Fibroblast of peridontal ligament (primary cell): ENCODE measurements around the gene LHX6.
A peak's percentile ranks its signal among the peaks of the same experiment; 100 is the strongest.

Source experiments
- DNase-seq: peaks from one replicate; pipeline ENCODE4 v3.0.0-alpha.2; 2010; ENCODE audit errors: extremely low read depth

The LHX6 gene

DNA sequence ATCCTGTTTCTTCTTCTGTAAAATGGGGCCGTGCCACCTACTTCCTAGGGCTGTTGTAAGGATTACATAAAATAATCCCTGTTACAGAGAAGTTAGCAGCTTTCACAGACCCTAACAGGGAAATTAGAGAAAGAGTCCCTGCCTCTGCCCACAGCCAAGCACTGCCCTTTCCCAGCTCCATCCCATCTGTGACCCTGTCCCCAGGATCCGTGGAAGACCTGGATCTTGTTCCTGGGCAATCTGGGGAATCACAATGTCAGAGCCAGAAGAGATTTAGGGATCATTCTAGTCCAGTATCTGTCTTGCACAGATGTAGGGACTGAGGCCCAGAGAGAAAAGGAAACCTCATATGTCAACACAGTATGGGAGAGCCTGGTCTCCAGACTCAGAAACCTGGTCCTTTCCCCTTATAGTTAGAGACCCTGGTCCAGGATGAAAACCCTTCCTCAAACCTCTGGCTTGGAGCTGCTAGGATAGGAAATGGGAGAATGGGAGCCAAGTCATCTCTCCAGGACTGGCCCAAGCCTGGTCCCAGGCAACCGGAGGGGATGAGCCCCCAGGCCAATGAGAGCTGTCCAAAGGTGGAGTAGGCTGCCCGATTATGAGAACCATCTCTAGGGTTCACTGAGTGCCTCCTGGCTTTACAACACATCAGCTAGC lies 12.5 kb downstream of the LHX6 start:
- DNase-seq: no peak

DNA sequence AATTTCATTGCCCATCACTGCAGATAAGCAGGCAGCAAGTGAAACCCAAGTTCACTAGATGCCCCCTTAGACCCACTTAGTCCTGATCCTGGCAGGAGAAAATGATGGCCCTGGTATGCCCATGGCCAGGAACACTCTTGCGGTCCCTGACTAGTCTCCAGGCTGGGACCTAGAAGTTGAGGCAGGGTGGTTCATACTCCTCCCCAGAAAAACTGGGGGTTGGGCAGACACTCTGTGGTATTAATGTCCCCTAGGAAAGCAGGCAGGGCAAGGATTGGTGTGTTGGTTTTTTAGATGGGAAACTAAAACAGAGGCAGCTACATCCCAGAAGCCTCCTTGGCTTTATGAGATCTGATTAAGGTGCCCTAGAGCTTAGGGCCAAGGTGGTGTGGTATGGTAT lies 13.1 kb downstream of the LHX6 start:
- no peak for DNase-seq

DNA sequence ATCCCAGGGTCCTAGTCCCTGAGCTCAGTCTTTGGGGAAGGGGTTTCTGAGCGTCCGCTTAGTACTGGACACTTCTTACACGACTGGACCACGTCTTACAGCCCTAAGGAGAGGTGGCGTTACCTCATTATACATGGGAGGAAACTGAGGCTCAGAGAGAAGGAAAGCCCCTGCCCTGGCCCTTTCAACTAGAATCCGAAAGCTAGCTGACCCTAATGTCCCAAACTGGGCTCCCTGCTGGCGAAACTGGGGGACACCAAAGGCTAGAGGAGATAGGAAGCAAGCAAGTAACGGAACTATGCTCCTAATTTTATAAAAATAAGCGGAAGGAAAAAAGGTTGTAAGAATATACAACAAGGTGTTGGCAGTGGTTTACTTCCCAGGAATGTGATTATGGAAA lies 14.2 kb downstream of the LHX6 start:
- no peak for DNase-seq

DNA sequence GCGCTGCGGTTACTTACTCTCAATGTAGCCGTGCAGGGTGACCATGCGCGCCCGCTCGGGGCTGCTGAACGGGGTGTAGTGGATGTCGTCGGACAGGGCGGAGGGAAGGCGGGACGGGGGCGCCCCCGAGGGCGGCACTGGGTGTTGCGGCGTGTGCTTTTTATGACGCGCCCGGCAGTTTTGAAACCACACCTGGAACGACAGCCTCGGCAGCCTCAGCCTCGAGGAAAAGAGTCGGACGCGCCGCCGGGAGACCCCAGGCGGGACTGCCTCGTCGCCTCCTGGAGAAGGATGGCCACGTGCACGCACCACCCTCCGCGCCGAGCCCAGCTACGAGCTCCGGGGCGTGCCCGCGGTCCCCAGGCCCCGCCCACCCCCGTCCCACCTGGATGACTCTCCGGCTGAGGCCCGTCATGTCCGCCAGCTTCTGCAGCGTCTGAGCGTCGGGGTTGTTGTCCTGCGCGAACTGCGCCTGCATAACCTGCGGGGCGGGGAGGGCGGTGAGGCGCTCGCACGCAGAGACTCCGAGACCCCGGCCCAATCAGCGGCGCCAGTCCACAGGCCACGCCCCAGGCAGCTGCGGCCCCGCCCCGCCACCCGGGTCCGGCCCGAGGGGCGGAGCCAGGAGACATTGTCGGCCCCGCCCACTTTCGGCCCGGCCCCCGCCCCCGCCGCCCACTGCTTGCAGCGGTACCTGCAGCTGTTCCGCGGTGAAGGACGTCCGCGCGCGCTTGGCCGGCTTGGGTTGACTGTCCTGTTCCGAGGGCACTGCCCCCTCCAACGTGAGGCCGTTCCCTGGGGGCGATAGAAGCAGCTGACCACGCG lies 15.0 kb downstream of the LHX6 start:
- no peak for DNase-seq

DNA sequence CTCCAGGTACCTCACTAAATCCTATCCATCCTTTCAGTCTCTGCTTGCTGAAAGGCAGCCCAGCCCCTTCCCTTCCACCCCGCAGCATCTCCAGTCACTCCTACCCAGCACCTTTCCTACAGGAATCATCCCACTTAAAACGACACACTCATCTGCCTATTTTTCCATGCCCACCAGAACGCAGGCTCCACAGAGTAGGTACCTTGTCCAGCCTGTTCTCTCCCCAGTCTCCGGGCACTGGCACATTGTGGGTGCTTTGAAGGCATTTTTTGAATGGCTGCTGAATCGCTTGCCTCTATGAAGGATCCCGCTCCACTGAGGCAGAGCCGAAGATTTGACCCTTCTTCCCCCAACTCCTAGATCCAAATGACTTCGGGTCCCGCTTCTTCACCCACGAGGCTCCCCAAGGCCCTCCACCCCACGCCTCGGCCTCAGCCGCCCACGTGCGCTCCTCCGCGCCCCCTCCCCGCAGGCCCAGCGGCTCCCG lies 15.6 kb downstream of the LHX6 start:
- DNase-seq: no peak

DNA sequence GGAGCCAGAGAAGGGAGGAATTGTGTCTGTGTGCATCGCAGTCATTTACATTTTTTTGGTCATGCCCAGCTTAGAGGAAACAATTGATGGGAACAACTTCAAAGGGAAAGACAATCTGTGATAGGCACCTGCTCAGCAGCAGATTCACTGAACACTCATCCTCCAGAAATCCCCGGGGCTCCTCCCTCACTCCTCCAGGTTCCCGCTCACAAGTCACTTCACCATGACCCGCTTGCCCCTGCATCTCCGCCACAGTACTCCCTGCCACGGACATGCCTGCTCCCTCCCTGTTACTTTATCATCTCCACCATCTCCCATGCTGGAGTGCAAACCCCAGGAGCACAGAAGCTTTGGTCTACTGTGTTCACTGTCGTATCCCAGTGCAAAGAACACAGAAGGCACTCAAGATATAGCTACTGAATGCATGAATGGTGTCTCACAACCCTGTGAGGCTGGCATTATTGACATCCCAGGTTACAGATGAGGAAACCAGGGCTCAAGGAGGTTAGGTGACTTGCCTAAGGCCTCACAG lies 16.2 kb downstream of the LHX6 start:
- DNase-seq: no peak

DNA sequence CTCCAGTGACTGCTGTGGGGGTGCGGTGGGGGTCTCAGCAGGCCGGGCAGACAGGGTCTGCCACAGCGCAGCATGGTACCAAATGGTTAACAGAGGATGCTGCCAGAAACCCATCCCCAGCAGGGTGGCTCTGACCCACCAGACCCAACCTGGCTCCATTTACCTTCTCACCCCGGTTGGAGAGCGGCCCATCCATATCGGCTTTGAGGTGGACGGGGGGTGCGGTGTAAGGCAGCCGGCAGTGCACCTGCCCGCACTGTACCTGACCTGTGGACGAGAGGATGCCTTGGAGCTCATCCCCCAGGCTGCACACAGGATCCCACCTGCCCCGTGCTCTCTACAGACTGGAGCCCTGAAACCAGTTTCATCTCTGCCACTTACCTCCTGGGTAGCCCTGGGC lies 19.3 kb downstream of the LHX6 start:
- no peak for DNase-seq

DNA sequence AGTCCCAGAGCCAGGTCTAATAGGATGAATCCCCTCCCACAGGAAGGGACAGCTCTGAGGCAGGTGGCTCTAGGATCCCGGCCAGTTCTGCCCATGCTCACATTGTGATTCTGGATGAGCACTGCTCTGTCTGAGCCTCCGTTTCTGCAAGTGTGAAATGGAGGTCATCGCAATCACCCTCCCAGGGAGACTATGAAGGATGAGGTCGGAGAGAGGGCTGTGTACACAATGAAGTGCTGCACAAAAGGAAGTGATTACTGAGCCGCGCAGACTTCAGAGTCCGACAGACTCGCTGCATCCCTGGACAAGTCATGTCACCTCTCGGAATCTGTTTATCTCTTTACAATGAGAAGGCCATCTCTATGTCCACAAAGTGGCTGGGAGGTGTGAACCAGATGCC lies 21.7 kb downstream of the LHX6 start:
- DNase-seq: no peak

DNA sequence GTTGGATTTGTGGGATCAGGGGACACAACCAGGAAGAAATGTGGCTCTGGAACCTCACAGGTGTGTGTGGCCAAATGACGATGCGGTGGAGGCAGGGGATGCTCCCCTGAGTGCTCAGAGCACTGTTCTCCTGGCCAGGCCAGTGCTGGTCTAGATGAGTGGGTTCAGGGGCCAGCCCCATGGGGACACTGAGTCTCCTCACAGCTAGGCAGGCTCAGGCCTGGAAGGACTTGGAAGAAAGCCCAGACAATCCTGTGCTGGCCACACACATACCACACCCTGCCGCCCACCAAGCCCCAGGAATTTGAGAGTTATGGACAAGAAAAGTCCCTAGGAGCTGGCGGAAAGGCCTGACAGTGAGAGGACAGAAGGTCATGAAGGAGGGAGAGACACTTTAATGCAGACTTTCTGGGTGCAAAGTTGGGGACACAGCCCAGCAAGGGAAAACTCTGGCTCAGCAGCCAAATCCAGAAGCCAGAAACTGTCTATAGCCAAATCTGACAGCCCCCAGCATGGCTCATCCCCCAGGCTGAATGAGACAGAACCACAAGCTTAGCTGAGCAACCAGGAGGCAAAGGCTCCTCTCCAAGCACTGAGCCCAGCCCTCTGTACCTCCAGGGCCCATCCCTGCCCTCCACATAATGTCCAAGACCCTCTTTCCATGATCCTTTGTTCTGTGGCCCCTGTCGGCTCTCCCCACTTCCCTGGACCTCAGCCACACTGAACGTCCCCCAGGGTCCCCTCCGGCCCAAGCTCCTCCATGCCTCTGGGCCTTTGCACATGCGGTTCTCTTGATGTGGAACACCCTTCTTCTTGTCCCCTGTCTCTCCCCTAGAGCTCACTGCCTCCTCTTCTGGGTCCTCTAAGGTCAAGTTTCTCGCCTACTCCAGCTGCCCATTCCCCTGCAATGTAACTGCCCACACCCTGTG lies 22.4 kb downstream of the LHX6 start:
- peak; percentile 87 for DNase-seq

DNA sequence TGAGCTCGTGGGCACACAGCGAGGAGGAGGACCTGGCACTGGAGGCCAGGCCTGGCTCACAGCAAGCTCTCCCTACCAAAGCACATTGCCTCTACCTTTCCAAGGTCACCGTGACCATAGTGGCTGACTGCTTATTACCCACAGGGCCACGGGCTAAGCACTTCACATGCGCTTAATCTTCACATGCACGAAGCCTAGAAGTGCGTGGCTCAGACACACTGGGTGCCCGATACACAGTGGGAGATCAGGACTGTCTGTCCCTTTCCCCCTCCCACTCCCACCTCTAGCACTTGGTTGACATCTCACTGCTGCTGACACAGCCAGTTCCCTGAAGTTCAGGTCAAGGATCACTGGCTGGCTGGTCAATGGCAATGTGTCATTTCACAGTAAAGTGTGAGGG lies 23.6 kb downstream of the LHX6 start:
- DNase-seq: no peak

DNA sequence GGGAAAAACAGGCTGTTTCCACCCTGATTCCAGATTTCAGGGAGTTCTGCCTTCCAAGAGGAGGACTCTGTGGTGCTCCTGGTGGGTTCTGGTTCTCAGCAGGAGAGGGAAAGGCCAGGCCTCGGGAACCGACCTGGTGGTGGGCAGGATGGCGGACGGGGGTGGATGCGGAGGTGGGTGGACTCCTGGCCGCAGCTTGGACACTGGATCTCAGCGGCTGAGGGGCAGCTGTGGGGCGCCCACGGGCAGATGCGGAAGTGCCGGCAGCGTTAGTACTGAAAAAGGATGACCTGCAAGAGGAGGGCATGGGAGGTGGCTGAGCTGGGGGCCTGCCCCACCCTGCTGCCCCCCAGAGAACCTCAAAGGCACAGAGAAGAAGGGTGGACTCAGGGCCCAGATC lies 24.3 kb downstream of the LHX6 start:
- DNase-seq: no peak

DNA sequence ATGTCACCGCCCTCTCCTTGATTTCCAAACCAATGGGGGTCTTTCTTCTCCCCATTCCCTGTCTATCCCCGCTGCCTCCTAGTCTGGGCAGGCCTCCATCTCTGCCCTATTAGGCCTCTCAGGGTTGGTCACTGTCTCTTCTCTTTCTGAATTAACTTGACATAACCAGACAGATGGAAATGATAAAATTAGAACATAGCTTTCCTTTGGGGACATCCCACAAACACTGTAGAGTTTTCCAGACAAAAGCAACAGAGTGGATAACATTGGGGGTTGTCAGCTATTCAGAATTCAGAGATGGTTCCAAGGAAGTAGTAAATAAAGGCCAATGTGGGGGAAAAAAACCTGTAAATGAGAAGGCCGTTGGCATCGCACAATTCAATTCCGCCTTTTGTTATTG lies 24.7 kb downstream of the LHX6 start:
- DNase-seq: no peak

DNA sequence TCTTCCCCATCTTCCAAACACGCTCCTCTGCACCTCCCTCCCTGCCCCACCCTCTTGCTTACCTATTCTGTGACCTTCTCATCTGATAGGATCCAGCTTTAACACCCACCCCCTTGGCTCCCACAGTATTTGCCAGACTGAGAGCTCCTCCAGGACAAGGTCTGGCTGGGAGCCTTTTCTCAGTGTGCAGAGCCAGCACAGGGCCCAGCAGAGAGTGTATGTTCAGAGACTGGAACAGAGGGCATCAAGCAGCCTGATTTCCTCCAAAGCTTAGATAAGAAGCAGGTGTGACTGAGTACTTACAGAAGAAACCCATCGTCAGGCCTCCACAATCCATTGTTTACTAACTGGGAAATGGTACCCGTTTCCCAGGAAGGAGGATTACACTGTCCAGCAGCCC lies 26.6 kb downstream of the LHX6 start:
- DNase-seq: no peak

DNA sequence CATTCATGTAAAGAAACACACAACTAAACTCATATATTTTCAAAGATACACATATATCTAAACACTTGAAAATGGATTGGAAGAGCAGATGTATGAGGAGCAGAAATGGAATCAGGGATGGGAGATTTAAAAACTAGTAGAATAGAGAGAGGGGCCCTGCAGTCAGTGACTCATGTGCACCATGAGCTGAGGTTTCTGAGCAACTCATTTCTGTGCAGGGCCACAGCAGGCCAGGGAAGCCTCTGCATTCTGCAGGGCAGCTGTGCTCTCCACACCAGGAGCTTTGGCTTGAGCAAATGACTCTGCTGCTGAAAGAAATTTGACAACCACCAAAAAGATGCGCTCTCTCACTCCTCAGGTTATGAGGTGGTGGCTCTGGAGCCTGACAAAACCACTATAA lies 27.1 kb downstream of the LHX6 start:
- peak; percentile 51 for DNase-seq

DNA sequence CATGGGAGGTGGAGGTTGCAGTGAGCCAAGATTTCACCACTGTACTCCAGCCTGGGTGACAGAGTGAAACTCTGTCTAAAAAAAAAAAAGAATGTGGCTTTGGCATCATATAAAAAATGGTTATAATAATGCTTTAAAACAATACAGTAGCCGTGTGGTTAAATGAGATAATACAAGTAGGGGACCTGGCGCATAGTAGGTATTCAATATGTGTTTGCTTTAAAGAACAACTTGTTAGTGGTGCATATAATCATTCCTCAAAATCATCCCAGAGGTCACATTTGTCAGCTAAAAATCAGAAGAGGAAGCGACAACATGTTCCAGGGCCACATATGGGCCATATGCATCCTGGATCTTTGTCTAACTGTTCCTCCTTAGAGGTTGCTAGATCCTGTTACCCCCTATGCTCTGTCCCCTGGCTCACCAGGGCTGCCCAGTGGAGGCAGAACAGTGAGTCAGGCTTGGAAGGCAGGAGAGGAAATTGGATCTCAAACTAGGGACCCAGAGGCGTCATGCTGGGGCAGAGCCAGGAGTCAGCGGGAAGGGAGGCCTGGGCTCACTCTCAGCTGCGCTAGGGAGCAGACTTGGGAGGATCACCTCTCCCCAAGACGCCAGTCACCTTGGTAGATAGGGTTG lies 27.7 kb downstream of the LHX6 start:
- peak; percentile 67 for DNase-seq

DNA sequence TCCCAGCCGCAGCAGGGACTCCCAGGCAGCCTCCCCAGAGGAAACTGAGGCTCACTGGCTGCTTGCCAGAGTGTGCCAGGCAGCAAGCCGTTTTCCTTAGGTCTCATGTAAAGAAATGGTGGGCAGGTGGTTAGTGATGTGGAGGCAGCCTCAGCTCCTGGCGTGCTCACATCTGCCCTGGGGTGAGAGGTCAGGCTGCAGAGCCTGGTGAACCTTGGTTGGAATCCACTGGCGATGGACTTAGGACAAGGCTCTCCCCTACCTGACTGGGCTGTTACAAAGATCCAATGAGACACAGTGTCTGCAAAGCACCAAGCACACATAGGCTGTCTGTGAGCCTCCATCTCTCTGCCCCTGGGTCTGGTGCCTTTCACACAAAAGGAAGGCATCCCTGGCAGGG lies 30.9 kb downstream of the LHX6 start:
- no peak for DNase-seq

DNA sequence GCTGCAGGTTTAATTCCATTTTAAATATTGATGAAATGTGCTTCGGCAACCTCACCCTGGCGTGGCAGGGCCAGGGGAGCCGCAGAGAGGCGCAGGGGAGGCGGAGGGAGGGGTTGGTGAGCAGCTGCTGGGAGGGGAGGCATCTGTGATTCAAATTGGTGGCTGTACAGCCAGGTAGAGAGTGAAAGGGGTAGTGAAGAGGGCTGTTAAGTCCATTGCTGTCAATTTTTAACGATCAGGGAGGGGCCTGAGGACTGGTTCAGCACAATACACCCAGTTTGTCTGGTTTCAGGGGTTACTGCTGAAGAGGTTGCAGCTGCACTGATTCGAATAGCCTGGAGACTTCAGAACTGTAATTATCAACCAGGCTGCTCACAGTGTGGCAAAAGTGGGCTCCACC lies 31.3 kb downstream of the LHX6 start:
- no peak for DNase-seq

DNA sequence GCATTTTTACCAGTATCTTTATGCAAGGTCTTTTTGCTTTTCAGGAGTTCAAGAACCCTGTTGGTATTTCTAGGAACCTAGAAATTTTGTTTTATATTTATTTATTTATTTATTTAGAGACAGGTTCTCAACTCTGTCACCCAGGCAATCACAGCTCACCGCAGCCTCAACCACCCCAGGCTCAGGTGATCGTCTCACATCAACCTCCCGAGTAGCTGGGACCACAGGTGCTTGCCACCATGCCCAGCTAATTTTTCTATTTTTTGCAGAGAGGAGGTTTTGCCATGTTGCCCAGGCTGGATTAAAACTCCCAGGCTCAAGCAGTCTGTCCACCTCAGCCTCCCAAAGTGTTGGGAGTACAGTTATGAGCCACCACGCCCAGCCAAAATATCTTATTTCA lies 32.9 kb downstream of the LHX6 start:
- no peak for DNase-seq

DNA sequence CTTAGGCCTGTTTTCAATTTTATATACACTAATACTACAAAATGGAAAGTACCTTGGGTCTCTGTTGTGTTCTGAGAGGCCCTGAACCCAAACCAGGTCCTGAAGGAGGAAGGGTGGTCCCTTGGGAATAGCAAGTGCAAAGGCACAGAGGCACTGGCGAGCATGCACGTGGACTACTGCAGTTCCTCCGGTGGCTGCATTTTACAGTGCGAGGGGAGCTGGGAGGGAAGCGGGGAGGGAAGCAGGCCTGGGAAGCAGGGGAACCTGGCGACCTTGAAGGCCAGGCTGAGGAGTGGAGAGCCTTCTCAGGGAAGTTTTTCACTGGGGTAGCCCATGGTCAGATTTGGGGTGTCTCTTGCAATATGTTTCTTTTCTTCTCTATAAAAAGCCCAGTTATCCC lies 35.1 kb downstream of the LHX6 start:
- DNase-seq: no peak

DNA sequence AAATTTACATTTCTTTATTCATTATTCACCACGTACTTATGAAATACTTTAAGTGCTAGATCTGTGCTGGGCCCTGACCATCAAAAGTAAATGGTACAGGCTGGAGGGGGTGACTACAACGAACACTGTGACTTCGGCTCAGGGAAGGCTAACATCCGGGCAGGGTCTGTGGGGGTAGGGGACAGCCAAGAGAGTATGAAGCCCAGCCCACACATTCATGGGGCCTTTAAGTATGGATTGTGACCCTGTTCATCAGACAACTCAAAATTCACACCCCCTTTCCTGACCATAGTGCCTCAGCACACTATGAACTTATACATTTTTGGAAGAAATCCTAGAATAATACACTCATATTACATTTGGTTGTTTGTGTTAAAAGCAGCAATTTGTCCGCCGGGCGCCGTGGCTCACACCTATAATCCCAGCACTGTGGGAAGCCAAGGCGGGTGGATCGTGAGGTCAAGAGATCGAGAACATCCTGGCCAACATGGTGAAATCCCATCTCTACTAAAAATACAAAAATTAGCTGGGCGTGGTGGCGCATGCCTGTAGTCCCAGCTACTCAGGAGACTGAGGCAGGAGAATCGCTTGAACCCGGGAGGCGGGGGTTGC lies 35.7 kb downstream of the LHX6 start:
- DNase-seq: no peak

DNA sequence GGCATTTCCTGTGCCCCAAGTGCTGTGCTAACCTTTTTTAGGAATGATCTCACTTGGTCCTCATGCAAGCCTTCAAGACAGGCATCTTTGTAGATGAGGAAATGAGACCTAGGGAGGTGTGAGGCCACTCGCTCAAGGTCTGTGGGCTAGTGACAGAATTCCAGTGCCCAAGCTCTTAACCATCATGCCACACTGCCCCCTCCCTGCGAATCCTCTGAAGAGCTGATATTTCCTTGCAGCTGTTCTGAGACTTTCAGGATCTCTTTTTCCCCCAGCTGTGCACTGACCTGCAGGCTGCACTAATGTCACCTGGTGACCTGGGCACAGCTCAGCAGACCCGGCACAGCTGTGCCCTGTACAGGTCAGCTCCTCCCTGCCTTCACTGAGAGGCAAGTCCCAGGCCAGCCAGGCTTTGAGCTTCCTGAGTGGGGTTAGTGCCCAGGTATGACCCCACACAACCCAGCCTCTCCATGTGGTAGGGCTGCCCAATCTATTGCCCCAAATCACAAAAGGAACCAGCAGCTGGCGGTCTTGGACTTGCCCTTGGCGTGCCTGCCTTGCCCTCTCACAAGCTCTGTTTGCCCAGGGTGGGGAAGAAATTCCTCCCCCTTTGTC lies 36.4 kb downstream of the LHX6 start:
- no peak for DNase-seq
